OCI-LY7 (cell line): Measurements from ENCODE around the gene GIT2. TPM values are rescaled to one million over a fixed set of nuclear protein-coding genes. Genes with fewer than 3 reads are reported as not detected.
A peak's percentile ranks its signal among the peaks of the same experiment; 100 is the strongest.

Experiments used
- BruUV-seq: library from RNA; stranded (reverse); fragments of 400-500 nt; replicated peaks from 2 replicates; lab custom pipeline; 2021; lab: Mats Ljungman, UMichigan
- CTCF ChIA-PET: fragments of 300-600 bp; sonication (Branson Sonifier 250); formaldehyde crosslinking; loops from one replicate; lab custom pipeline; 2022; ENCODE audit warnings: antibody characterized with exemption; ENCODE audit not compliant: unreplicated experiment; lab: Charles Lee
- POLR2A ChIA-PET: fragments of 300-600 bp; sonication (Branson Sonifier 250); formaldehyde crosslinking; loops from one replicate; lab custom pipeline; 2022; ENCODE audit warnings: antibody characterized with exemption; lab: Charles Lee
- DNase-seq: peaks from one replicate; pipeline ENCODE4 v3.0.0-alpha.2; 2015; ENCODE audit warnings: low spot score
- H2AFZ ChIP-seq: fragments of 200-600 bp; sonication (generic), shearing (Covaris generic); 2 replicates; pipeline ENCODE4 v1.6.1; 2014; ENCODE audit warnings: mild to moderate bottlenecking, antibody characterized with exemption, low read length, moderate library complexity
- H3K27ac ChIP-seq: fragments of 200-600 bp; sonication (generic); 2 replicates; pipeline ENCODE4 v1.5.1; 2014; ENCODE audit warnings: mixed run types, low read depth, mild to moderate bottlenecking, moderate library complexity, low read length, inconsistent platforms; ENCODE audit not compliant: poor library complexity, severe bottlenecking
- H3K36me3 ChIP-seq: fragments of 200-600 bp; sonication (generic); 2 replicates; pipeline ENCODE4 v1.6.1; 2014; ENCODE audit warnings: mild to moderate bottlenecking, antibody characterized with exemption, low read length, moderate library complexity, mixed read lengths; ENCODE audit not compliant: insufficient read depth
- H3K4me1 ChIP-seq: fragments of 200-600 bp; sonication (generic); 2 replicates; pipeline ENCODE4 v1.5.1; 2014; ENCODE audit warnings: mild to moderate bottlenecking, low read length; ENCODE audit not compliant: insufficient read depth, poor library complexity, severe bottlenecking
- H3K4me2 ChIP-seq: fragments of 200-600 bp; sonication (generic); 2 replicates; pipeline ENCODE4 v1.6.1; 2014; ENCODE audit warnings: mild to moderate bottlenecking, low read length
- H3K4me3 ChIP-seq: fragments of 200-600 bp; sonication (generic); 2 replicates; pipeline ENCODE4 v1.5.1; 2014; ENCODE audit warnings: mild to moderate bottlenecking, low read depth, low read length; ENCODE audit not compliant: poor library complexity, severe bottlenecking
- H3K79me2 ChIP-seq: fragments of 200-600 bp; sonication (generic); 2 replicates; pipeline ENCODE4 v1.6.1; 2016; ENCODE audit warnings: low read depth, mild to moderate bottlenecking, low read length, moderate library complexity, mixed read lengths; ENCODE audit not compliant: insufficient read depth
- H3K9me2 ChIP-seq: fragments of 200-600 bp; sonication (generic); 2 replicates; pipeline ENCODE4 v1.6.1; 2016; ENCODE audit warnings: mild to moderate bottlenecking, low read length, mixed read lengths; ENCODE audit not compliant: insufficient read depth
- H3K9me3 ChIP-seq: fragments of 200-600 bp; sonication (generic); 2 replicates; pipeline ENCODE4 v1.6.1; 2014; ENCODE audit warnings: mild to moderate bottlenecking, mixed run types, low read length, mixed read lengths
- H4K20me1 ChIP-seq: fragments of 200-600 bp; sonication (generic); 2 replicates; pipeline ENCODE4 v1.6.1; 2014; ENCODE audit warnings: mild to moderate bottlenecking, antibody characterized with exemption, low read length, moderate library complexity, mixed read lengths; ENCODE audit not compliant: insufficient read depth
- EZH2phosphoT487 ChIP-seq: fragments of 200-600 bp; sonication (generic); IDR thresholded peaks from 2 replicates; pipeline ENCODE4 v1.6.1; 2018; ENCODE audit warnings: low read depth, borderline replicate concordance, mild to moderate bottlenecking, mixed run types, antibody characterized with exemption, low read length, moderate library complexity, mixed read lengths
- intact Hi-C: fragments of 100-400 bp; cut with micrococcal nuclease; formaldehyde crosslinking; loops from one replicate; pipeline ENCODE4 v1.10.0; 2022; ENCODE audit not compliant: unreplicated experiment
- total RNA-seq, 2 experiments: library from RNA; depleted of rRNA in 1 of 2; stranded (reverse); fragments of >200 nt in 1 of 2; shearing (Covaris generic) in 1 of 2; gene quantifications; 2 replicates each; pipeline ENCODE4 v1.2.3, GENCODE V29; 2014 to 2022
- TF ChIP-seq, protein P1 (sequence below): fragments of 200-600 bp; sonication (generic); conservative IDR thresholded peaks from 2 replicates; pipeline ENCODE4 v1.5.1; 2014; ENCODE audit warnings: mild to moderate bottlenecking, antibody characterized with exemption, low read length, moderate library complexity, mixed read lengths

The GIT2 gene
- total RNA-seq, 2 experiments from 2014 or later = 57.1 to 123 TPM

- H2AFZ ChIP-seq = peak within 1 kb of the TSS; percentile 88
- no TSS peak for BruUV-seq
- intact Hi-C loops = loop anchor here (1.0 kb wide), 2 partner anchors 27 to 75 kb away; no protein-coding TSS in a partner anchor
- H3K4me1 ChIP-seq = peaks cover 38% of the 10 kb centered on the region
- ChIA-PET CTCF (no interaction called here), POLR2A (no interaction called here)
- peak within 1 kb of the TSS; percentile 92 for H3K4me2 ChIP-seq
- no peak for TF ChIP-seq EZH2phosphoT487
- TF ChIP-seq, protein P1, sequence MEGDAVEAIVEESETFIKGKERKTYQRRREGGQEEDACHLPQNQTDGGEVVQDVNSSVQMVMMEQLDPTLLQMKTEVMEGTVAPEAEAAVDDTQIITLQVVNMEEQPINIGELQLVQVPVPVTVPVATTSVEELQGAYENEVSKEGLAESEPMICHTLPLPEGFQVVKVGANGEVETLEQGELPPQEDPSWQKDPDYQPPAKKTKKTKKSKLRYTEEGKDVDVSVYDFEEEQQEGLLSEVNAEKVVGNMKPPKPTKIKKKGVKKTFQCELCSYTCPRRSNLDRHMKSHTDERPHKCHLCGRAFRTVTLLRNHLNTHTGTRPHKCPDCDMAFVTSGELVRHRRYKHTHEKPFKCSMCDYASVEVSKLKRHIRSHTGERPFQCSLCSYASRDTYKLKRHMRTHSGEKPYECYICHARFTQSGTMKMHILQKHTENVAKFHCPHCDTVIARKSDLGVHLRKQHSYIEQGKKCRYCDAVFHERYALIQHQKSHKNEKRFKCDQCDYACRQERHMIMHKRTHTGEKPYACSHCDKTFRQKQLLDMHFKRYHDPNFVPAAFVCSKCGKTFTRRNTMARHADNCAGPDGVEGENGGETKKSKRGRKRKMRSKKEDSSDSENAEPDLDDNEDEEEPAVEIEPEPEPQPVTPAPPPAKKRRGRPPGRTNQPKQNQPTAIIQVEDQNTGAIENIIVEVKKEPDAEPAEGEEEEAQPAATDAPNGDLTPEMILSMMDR = peak; percentile 57
- H3K4me3 ChIP-seq = peak within 1 kb of the TSS; percentile 76
- H3K79me2 ChIP-seq = no peaks in the 10 kb centered on the region; the same call in 1 of the 2 replicates
- H3K36me3 ChIP-seq = no peaks in the 10 kb centered on the region
- H3K27ac ChIP-seq = no peak within 1 kb of the TSS
- no peaks in the 10 kb centered on the region; the same call in 1 of the 2 replicates for H4K20me1 ChIP-seq
- H3K9me2 ChIP-seq = no peaks in the 10 kb centered on the region
- no peaks in the 10 kb centered on the region for H3K9me3 ChIP-seq
- DNase-seq = peak; percentile 94
These were observed 115.9 kb downstream of the GIT2 start, which contains the start of gene GLTP for GRCh38 chr12:109880043-109880931. Gene GLTP, minus strand, starts transcription at chr12:109880541. Its CDS starts 167 bp downstream, at chr12:109880374.

Other genes with a start within 250 kb of the GIT2 start
- 2.1 TPM in 1 of 2 replicates, not detected in the other for gene TRPV4, start 163.0 kb downstream of the GIT2 start, total RNA-seq (2014; rRNA removed; shearing (Covaris generic))
- gene TRPV4, start 163.0 kb downstream of the GIT2 start, total RNA-seq (2022) = not detected in 2 replicates
- gene GLTP, start 115.8 kb downstream of the GIT2 start, total RNA-seq (2014; rRNA removed; shearing (Covaris generic)) = 18.6 and 24.0 TPM in 2 replicates
- gene GLTP, start 115.8 kb downstream of the GIT2 start, total RNA-seq (2022) = 27.1 and 27.3 TPM in 2 replicates
- 13.3 and 15.0 TPM in 2 replicates for gene TCHP, start 96.1 kb downstream of the GIT2 start, total RNA-seq (2014; rRNA removed; shearing (Covaris generic))
- gene TCHP, start 96.1 kb downstream of the GIT2 start, total RNA-seq (2022) = 28.2 and 29.8 TPM in 2 replicates
- 135 and 140 TPM in 2 replicates for gene ANKRD13A, start 3.1 kb upstream of the GIT2 start, total RNA-seq (2014; rRNA removed; shearing (Covaris generic))
- gene ANKRD13A, start 3.1 kb upstream of the GIT2 start, total RNA-seq (2022) = 208 and 216 TPM in 2 replicates
- gene C12orf76, start 52.2 kb upstream of the GIT2 start, total RNA-seq (2014; rRNA removed; shearing (Covaris generic)) = 17.0 and 24.4 TPM in 2 replicates
- gene C12orf76, start 52.2 kb upstream of the GIT2 start, total RNA-seq (2022) = 24.1 and 36.6 TPM in 2 replicates
- 5.6 and 7.2 TPM in 2 replicates for gene IFT81, start 128.0 kb upstream of the GIT2 start, total RNA-seq (2014; rRNA removed; shearing (Covaris generic))
- 8.4 and 9.8 TPM in 2 replicates for gene IFT81, start 128.0 kb upstream of the GIT2 start, total RNA-seq (2022)